Measurements from ENCODE around the gene TARDBP. TPM values are rescaled to one million over a fixed set of nuclear protein-coding genes. Genes with fewer than 3 reads are reported as not detected.

The TARDBP gene
- total RNA-seq, 1 experiment from 2014 or later = 155 TPM

DNA sequence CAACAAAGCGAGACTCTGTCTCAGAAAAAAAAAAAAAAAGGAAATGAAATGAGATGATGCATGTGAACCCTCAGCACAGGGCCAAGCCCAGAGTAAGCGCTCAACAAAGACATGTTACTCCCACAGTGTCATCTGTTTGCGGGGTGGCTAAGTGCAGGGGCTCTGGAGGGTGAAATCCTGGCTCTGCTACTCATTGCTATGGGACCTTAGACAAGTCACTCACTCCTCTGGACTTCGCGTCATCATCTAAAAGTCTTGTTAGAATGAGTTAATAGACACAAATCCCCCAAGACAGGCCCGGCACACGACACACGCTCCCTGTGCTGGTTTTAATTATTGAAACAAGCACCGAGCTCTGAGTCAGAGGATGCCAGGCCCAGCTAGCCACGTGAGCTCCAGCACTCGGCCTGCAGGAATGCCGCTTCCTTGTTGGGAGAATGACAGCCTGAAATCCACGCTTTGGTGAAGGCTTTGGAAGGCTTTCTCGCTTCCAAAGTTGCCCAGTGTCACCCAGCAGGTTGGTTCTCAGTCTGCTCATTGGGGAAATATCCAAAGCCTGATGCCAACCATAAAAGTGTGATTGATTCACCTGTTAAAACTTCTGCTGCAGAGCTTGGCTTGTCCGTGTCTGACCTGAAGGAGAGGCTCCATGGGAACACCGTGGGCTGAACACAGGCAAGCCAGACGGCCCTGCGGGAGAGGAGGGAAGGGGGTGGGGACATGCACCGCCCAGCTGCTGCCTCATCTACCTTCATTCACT is 36.7 kb upstream of the TARDBP start:
- Histone ChIP-seq H3K9me3 (ENCODE audit: control insufficient read depth in 1 of 2, insufficient read depth in 1 of 2, low read depth in 1 of 2, low read length in 2 of 2) (no peaks in the 10 kb centered on the region), H3K9ac (ENCODE audit: low read length) (no peak overlapping the region), H4K20me1 (ENCODE audit: insufficient read depth) (no peaks in the 10 kb centered on the region), H3K9me2 (ENCODE audit: insufficient read depth) (no peaks in the 10 kb centered on the region), H2AFZ (ENCODE audit: low read depth, low read length, poor library complexity, severe bottlenecking) (peak overlapping the region; percentile 53), H3K4me1 (ENCODE audit: control insufficient read depth in 1 of 2, insufficient read depth in 2 of 2, low read length in 2 of 2) (peaks cover 2 to 12% of the 10 kb centered on the region in 2 experiments; a peak in 3 of 4 replicates), H3K27me3 (ENCODE audit: insufficient read depth, low read length) (no peaks in the 10 kb centered on the region), H3K27ac (ENCODE audit: low read depth, low read length) (no peak overlapping the region), H3K79me2 (ENCODE audit: insufficient read depth, low read length) (no peaks in the 10 kb centered on the region), H3K36me3 (ENCODE audit: control insufficient read depth in 1 of 2, insufficient read depth in 2 of 2, low read length in 2 of 2) (no peaks in the 10 kb centered on the region), H3K4me2 (ENCODE audit: low read length) (peak overlapping the region; percentile 15), H3K4me3 (replicated peaks in 1 of 2; ENCODE audit: low read depth in 1 of 2, low read length in 2 of 2) (no peak overlapping the region)
- POLR2A ChIA-PET = no interaction called here
- no peak for DNase-seq (ENCODE audit: low read depth, low spot score)
- RAD21 ChIA-PET (ENCODE audit: low non-redundant PET in 1 of 2, low total read pairs in 2 of 2, uncharacterized antibody in 2 of 2, unreplicated experiment in 2 of 2) = interaction anchor here in 1 of 2 experiments (0.6 kb wide), 1 partner anchor 86 kb away, joined by 3 read pairs; no protein-coding TSS in a partner anchor
- peak; percentile 56; the same call in 1 of the 2 replicates for ATAC-seq
- no TSS peak for BruUV-seq (replicated peaks)
- intact Hi-C loops (cut with micrococcal nuclease) = no loop called here
- CTCF ChIA-PET = interaction anchor here (0.7 to 1.1 kb wide), 2 partner anchors 19 to 62 kb away, joined by 3 read pairs; no protein-coding TSS in a partner anchor
- TF ChIP-seq, protein P1, sequence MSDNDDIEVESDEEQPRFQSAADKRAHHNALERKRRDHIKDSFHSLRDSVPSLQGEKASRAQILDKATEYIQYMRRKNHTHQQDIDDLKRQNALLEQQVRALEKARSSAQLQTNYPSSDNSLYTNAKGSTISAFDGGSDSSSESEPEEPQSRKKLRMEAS (IDR thresholded peaks at IDR 0.05) = peak; percentile 73
- TF ChIP-seq CBX3 (IDR thresholded peaks at IDR 0.05; ENCODE audit: low read depth) = 0 out of 2 replicates have a peak, but pooled peaks have one; percentile 41
- TF ChIP-seq POLR2A (IDR thresholded peaks at IDR 0.05; ENCODE audit: borderline replicate concordance, extremely low read depth, insufficient read depth, insufficient read length) = no peak

DNA sequence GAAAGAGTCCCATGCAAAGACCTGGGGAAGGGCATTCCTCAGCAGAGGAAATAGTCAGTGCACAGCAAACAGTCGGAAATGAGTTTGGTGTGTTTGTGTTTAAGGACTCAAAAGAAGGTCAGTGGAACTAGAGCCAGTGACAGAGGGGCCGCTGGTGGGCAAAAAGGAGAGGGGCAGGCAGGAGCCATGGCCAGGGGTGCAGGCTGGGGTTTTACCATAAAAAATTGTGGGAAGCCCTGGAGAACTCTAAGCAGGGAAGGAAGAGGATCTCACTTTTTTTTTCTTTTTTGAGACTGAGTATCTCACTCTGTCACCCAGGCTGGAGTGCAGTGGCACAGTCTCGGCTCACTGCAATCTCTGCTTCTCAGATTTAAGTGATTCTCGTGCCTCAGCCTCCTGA is 33.7 kb upstream of the TARDBP start:
- no peak overlapping the region for H3K4me2 ChIP-seq (ENCODE audit: low read length)
- no peaks in the 10 kb centered on the region for H4K20me1 ChIP-seq (ENCODE audit: insufficient read depth)
- RAD21 ChIA-PET (ENCODE audit: low non-redundant PET in 1 of 2, low total read pairs in 2 of 2, uncharacterized antibody in 2 of 2, unreplicated experiment in 2 of 2) = no interaction called here
- intact Hi-C loops (cut with micrococcal nuclease) = no loop called here
- BruUV-seq (replicated peaks) = no TSS peak
- H3K36me3 ChIP-seq (ENCODE audit: control insufficient read depth in 1 of 2, insufficient read depth in 2 of 2, low read length in 2 of 2) = no peaks in the 10 kb centered on the region
- H3K9ac ChIP-seq (ENCODE audit: low read length) = no peak overlapping the region
- ATAC-seq = no peak
- H3K9me3 ChIP-seq (ENCODE audit: control insufficient read depth in 1 of 2, insufficient read depth in 1 of 2, low read depth in 1 of 2, low read length in 2 of 2) = no peaks in the 10 kb centered on the region
- H3K27ac ChIP-seq (ENCODE audit: low read depth, low read length) = no peak overlapping the region
- CTCF ChIA-PET = no interaction called here
- POLR2A ChIA-PET = no interaction called here
- H2AFZ ChIP-seq (ENCODE audit: low read depth, low read length, poor library complexity, severe bottlenecking) = no peak overlapping the region
- no peaks in the 10 kb centered on the region for H3K9me2 ChIP-seq (ENCODE audit: insufficient read depth)
- no peaks in the 10 kb centered on the region for H3K79me2 ChIP-seq (ENCODE audit: insufficient read depth, low read length)
- peaks cover 2 to 19% of the 10 kb centered on the region in 2 experiments; a peak in 3 of 4 replicates for H3K4me1 ChIP-seq (ENCODE audit: control insufficient read depth in 1 of 2, insufficient read depth in 2 of 2, low read length in 2 of 2)
- H3K27me3 ChIP-seq (ENCODE audit: insufficient read depth, low read length) = no peaks in the 10 kb centered on the region
- H3K4me3 ChIP-seq (replicated peaks in 1 of 2; ENCODE audit: low read depth in 1 of 2, low read length in 2 of 2) = no peak overlapping the region
- no peak for DNase-seq (ENCODE audit: low read depth, low spot score)
- no peak for TF ChIP-seq SP1 (IDR thresholded peaks at IDR 0.05; ENCODE audit: low read depth)
- TF ChIP-seq, protein P2, sequence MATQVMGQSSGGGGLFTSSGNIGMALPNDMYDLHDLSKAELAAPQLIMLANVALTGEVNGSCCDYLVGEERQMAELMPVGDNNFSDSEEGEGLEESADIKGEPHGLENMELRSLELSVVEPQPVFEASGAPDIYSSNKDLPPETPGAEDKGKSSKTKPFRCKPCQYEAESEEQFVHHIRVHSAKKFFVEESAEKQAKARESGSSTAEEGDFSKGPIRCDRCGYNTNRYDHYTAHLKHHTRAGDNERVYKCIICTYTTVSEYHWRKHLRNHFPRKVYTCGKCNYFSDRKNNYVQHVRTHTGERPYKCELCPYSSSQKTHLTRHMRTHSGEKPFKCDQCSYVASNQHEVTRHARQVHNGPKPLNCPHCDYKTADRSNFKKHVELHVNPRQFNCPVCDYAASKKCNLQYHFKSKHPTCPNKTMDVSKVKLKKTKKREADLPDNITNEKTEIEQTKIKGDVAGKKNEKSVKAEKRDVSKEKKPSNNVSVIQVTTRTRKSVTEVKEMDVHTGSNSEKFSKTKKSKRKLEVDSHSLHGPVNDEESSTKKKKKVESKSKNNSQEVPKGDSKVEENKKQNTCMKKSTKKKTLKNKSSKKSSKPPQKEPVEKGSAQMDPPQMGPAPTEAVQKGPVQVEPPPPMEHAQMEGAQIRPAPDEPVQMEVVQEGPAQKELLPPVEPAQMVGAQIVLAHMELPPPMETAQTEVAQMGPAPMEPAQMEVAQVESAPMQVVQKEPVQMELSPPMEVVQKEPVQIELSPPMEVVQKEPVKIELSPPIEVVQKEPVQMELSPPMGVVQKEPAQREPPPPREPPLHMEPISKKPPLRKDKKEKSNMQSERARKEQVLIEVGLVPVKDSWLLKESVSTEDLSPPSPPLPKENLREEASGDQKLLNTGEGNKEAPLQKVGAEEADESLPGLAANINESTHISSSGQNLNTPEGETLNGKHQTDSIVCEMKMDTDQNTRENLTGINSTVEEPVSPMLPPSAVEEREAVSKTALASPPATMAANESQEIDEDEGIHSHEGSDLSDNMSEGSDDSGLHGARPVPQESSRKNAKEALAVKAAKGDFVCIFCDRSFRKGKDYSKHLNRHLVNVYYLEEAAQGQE (IDR thresholded peaks at IDR 0.05; ENCODE audit: low read depth) = no peak
- TF ChIP-seq POLR2AphosphoS5 (IDR thresholded peaks at IDR 0.05; ENCODE audit: low read depth, low read length) = no peak
- TF ChIP-seq SIN3A (IDR thresholded peaks at IDR 0.05; ENCODE audit: low read depth) = no peak
- TF ChIP-seq, protein P3, sequence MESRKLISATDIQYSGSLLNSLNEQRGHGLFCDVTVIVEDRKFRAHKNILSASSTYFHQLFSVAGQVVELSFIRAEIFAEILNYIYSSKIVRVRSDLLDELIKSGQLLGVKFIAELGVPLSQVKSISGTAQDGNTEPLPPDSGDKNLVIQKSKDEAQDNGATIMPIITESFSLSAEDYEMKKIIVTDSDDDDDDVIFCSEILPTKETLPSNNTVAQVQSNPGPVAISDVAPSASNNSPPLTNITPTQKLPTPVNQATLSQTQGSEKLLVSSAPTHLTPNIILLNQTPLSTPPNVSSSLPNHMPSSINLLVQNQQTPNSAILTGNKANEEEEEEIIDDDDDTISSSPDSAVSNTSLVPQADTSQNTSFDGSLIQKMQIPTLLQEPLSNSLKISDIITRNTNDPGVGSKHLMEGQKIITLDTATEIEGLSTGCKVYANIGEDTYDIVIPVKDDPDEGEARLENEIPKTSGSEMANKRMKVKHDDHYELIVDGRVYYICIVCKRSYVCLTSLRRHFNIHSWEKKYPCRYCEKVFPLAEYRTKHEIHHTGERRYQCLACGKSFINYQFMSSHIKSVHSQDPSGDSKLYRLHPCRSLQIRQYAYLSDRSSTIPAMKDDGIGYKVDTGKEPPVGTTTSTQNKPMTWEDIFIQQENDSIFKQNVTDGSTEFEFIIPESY (IDR thresholded peaks at IDR 0.05; ENCODE audit: extremely low read depth, insufficient replicate concordance, low read length) = no peak
- TF ChIP-seq ELF1 (IDR thresholded peaks at IDR 0.05; ENCODE audit: borderline replicate concordance, low read depth) = no peak
- no peak for TF ChIP-seq POLR2A (IDR thresholded peaks at IDR 0.05; ENCODE audit: borderline replicate concordance, extremely low read depth, insufficient read depth, insufficient read length)
- no peak for TF ChIP-seq CBX3 (IDR thresholded peaks at IDR 0.05; ENCODE audit: low read depth)
- no peak for TF ChIP-seq EZH2phosphoT487 (IDR thresholded peaks at IDR 0.05; ENCODE audit: borderline replicate concordance)
- TF ChIP-seq JUND (IDR thresholded peaks at IDR 0.05) = no peak
- TF ChIP-seq FOSL1 (IDR thresholded peaks at IDR 0.05; ENCODE audit: low read depth) = no peak
- TF ChIP-seq, protein P4, sequence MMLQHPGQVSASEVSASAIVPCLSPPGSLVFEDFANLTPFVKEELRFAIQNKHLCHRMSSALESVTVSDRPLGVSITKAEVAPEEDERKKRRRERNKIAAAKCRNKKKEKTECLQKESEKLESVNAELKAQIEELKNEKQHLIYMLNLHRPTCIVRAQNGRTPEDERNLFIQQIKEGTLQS (IDR thresholded peaks at IDR 0.05) = no peak

Measured in HCT116 (cell line).